Smooth muscle cell of the brain vasculature (primary cell): ENCODE measurements around the gene GRK5.

Source experiments
- DNase-seq: peaks from one replicate; pipeline ENCODE4 v3.0.0-alpha.2; 2012; ENCODE audit warnings: low read depth, low spot score

GRK5 gene

GRCh38 chr10:119341459-119342301 is 134.3 kb downstream of the GRK5 start:
- DNase-seq: no peak

GRCh38 chr10:119342335-119342734 is 135.0 kb downstream of the GRK5 start:
- no peak for DNase-seq

DNA sequence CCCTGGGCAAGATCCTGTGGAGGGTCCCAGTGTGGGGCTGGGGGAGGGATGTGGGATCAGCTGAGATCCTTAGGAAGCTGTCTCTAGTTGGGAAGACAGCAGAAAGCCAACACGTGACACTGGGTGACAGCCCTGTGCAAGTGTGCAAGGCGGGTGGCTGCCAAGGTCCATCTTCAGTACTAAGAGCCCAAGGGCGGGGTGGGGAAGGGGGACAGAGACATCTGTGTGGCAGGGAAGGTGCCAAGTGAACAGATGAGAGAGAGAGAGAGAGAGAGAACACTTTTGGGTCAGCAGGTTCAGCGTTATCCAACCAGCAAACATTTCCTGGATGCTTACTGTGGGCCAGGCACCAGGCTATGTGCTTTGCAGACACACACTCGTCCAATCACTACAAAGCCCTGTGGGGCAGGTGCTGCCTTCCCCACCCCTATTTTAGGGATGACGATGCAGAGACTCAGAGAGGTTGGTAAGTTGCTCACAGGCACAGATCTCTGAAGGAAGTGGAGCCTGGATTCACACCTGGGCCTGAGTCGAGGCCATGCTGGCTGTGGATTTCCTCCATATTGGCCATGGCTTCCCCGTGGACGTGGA is 135.7 kb downstream of the GRK5 start:
- DNase-seq: no peak

- no peak for DNase-seq
Measured at GRCh38 chr10:119344381-119344780, 137.0 kb downstream of the GRK5 start.

DNA sequence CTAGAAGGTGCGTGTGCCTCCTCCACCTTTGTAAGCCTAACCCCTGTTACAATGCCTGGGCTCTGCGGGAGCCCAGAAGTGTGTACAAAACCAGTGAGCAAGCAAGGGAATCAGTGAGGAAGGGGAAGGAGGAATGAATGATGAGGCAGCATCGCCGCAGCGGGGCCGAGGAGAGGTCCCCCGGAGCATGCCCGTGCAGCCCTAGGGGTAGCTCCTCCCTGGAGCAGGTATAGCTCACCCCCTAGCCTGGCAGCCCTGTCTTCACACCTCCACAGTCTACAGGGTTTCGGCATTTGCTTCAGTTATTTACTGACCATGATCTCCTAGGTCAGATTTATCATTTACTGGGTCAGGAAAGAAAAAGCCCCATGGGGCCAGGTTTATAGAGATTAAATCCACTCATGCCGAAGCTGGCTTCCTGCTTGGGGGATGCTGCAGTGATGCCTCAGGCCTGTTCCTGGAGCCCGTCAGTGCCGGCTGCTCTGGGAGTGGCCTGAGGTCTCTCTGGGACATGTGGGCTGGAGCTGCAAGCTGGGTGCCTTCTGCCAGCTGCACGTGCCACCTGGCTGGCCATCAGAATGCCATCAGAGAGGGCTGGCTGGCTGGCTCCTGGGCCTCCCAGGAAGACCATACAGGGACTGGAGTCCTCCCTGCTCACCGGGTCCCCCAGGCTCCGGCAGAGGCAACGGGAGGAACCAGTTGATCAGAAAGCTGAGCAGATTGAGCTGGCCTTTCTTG is 138.9 kb downstream of the GRK5 start:
- no peak for DNase-seq

GRCh38 chr10:119347181-119347974 is 140.0 kb downstream of the GRK5 start:
- no peak for DNase-seq

DNA sequence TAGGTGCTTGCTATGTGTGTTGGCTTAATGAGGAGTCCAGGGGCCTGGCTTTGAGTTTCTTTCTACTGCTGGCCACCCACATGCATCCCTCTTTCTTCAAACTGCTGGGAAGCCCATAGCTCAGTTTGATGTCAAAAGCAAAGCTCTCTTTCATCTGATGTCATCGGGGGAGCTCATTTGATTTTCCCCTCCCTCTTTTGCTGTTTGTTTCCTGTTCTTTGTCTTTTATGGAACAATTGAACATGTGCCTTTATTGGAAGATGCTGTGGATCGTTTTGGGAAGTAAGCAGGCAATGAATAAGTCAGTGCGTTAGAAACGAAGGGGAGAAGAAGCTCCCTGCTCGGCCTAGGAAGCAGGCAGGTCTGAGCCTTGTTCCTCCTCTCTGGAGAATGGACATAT is 140.7 kb downstream of the GRK5 start:
- DNase-seq: no peak

GRCh38 chr10:119348516-119349240 is 141.3 kb downstream of the GRK5 start:
- peak; percentile 95 for DNase-seq

GRCh38 chr10:119349341-119349740 is 142.0 kb downstream of the GRK5 start:
- DNase-seq: no peak

GRCh38 chr10:119349937-119350501 is 142.6 kb downstream of the GRK5 start:
- no peak for DNase-seq

GRCh38 chr10:119350502-119351097 is 143.2 kb downstream of the GRK5 start:
- no peak for DNase-seq

DNA sequence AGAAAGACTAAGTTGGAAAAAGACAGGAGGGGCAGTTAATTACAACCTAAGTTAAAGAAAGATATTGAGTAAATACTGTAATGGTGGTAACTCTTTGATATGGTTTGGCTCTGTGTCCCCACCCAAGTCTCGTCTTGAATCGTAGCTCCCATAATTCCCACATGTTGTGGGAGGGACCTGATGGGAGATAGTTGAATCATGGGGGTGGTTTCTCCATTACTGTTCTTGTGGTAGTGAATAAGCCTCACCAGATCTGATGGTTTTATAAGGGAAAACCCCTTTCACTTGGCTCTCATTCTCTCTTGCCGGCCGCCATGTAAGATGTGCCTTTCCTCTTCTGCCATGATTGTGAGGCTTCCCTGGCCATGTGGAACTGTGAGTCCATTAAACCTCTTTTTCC is 143.8 kb downstream of the GRK5 start:
- DNase-seq: no peak

DNA sequence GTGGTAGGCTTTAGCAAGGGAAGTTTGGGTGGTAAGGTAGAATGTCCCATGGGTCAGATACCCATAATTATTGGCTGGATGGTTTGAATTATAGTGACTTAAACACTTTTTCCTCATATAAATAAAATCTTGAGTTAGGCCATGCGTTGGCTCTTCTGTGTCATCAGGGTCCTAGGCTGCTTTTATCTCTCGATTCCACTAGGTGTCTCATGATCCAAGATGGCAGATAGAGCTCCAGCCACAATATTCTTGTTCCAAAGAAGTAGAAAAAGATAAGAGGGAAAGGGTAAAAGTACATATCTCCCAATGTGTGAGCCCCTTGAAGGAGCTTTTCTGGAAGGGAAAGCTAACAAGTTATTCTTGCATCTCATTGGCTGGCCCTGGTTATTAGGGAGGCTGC is 144.7 kb downstream of the GRK5 start:
- DNase-seq: no peak

DNA sequence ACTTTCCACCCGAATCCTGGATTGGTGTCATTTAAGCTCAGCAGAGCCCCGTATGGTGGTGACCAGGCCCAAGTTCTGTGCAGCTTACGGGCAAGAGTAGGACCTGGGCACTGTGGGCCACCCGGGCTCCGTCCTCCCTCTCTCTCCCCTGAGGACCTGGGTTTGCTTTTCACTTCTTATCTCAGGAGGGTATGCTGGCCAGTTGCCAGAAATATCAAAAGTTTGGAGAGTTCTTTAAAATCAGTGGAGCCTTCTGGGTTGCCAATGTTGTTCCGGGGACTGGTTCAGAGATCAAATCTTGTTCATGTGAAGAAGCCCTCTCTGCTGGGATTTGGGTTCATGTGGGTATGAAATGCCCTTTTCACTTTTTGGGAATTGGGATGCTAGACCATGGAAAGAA is 145.4 kb downstream of the GRK5 start:
- no peak for DNase-seq

GRCh38 chr10:119353421-119353820 is 146.1 kb downstream of the GRK5 start:
- DNase-seq: no peak

DNA sequence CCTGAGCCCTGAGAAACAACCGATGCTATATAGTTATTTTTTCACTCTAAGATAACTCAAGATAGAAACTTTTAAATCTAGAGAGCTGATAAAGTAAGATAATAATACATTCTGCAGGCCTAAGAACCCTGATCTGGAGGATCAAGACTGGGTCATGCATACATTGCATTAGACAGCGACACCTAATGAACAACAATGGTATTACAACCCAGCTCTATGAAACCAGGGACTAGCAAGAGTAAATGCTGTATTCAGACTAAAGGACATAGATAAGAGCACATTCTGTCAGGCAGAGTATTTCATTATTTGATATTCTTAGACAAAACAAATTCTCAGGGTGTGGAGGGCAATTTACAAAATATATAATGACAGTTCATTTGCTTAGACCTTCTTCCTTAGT is 148.6 kb downstream of the GRK5 start:
- DNase-seq: no peak

GRCh38 chr10:119357412-119358151 is 150.2 kb downstream of the GRK5 start:
- DNase-seq: no peak

DNA sequence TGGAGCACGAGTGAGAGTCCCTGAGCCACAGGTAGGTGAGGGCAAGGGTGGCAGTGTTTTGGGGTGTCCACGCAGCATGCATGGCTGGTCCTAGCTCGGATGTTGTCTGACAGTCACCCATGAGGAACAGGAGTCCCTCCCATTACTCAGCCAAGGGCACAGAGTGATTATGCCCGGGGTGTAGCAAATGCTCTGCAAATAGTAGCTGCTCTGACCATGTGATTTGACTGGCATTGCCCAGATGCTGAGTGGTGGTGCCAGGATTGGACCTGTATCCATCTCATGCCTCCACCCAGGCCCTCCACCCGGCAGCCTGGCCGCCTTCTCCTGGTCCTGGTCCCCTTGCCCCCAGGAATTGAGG is 150.8 kb downstream of the GRK5 start:
- no peak for DNase-seq

GRCh38 chr10:119358567-119358966 is 151.2 kb downstream of the GRK5 start:
- DNase-seq: no peak

DNA sequence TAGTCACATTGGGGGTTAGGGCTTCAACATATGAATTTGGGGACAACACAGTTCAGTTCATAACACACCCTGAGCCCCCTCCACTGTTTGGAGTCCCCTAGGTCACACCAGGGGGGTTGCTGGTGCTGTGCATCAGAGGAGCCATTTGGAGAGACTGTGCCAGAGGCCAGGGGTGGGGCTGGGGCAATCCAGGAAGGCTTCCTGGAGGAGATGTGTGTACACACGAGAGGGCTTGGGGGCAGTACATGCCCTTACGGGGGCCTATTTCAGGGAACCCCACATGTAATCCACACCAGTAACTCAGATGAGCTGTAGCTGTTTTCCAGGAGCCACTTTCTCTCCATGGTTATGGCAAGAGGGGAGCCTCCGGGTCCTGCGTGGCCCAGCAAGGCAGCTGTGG is 151.7 kb downstream of the GRK5 start:
- DNase-seq: no peak
